Erythroblast (primary cell): Measurements from ENCODE around the gene HSPBP1.
A peak's percentile ranks its signal among the peaks of the same experiment; 100 is the strongest.
"Not testable (repeated sequence)": the region's sequence is repeated elsewhere in the genome, so short reads cannot be mapped to it uniquely, and the experiment has no call there.

Source experiments
- DNase-seq, 2 experiments: peaks; one replicate each; lab custom pipeline; 2025; lab: John Stamatoyannopoulos, UW
- GATA1 ChIP-seq: IDR thresholded peaks from 2 replicates; pipeline ENCODE4 v1.6.1; 2011; ENCODE audit warnings: low read depth, mild to moderate bottlenecking, control low read depth, low read length, moderate library complexity
- POLR2A ChIP-seq: IDR thresholded peaks from 2 replicates; pipeline ENCODE4 v1.6.1; 2011; ENCODE audit warnings: mild to moderate bottlenecking, low read length

HSPBP1 gene

DNA sequence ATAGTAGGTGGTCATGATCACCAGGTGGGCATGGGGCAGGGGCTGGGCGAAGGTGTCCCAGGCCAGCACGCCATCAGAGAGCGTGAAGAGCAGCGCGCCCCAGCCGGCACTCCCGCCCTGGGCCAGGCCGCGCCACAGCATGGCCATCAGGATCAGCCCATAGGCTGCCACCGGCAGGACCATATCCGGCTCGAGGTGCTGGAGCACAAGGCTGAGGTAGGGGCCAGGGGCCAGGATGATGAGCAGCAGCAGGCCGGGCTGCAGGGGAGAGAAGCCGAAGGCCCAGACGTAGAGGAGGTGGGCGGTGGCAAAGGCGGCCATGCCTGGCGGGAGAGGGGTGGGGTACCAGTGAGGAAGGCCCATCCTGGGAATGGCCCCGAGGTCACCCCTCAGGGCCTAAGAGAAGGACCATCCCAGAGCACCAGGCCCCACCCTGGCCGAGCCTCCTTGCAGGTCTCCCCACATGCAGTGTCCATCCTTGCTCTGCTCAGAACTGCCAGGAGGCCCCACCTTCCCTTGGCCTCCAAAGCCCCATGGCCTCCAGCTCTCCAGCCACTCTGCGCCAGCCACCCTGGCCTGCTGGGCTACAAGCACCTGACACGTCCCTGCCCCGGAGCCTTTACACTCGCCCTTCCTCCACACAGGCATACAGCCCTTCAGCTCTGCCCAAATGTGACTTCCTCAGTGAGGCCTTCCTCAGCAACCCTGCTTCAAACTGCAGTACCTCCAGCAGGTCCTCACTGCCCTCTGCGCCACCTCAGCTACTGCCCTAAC, 52.5 kb downstream of the HSPBP1 start:
- DNase-seq, result no peak
- TF ChIP-seq GATA1 (no peak), POLR2A (no peak)

DNA sequence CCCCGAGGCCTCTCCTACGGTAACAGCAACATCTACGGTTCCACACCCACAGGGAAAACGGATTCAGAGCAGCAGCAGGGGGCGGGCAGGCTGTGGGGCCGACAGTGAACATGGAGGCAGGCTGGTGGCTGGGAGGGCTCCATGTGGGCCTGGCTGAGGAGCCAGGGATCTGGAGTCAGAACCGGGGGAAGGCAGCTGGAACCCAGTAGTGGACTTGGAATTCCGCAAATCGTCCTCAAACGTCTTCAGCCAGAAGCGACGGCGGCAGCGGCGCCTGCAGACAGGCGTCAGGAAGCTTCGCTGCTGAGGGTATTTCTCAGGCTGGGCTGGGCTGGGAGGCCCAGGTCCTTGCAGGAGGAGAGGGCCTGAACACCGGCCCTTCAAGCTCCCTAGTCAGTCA, 53.1 kb downstream of the HSPBP1 start:
- TF ChIP-seq POLR2A (no peak), GATA1 (no peak)
- DNase-seq, result no peak

DNA sequence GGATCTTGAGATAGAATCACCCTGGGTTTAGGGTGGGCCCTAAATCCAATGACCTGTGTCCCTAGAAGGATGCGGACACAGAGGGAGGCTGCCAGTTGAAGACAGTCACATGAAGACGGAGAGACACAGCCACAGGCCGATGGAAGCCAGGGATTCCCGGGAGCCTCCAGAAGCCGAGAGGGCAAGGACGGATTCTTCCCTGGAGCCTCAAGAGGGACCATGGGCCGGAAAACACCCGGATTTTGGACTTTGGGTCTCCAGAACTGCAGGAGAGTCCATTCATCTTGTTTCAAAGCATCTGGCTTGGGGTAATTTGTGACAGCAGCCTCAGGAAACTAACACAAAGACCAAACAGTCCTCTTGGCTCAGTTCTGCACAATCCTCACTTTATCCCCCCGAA, 53.6 kb downstream of the HSPBP1 start:
- TF ChIP-seq GATA1 (no peak), POLR2A (no peak)
- no peak for DNase-seq

DNA sequence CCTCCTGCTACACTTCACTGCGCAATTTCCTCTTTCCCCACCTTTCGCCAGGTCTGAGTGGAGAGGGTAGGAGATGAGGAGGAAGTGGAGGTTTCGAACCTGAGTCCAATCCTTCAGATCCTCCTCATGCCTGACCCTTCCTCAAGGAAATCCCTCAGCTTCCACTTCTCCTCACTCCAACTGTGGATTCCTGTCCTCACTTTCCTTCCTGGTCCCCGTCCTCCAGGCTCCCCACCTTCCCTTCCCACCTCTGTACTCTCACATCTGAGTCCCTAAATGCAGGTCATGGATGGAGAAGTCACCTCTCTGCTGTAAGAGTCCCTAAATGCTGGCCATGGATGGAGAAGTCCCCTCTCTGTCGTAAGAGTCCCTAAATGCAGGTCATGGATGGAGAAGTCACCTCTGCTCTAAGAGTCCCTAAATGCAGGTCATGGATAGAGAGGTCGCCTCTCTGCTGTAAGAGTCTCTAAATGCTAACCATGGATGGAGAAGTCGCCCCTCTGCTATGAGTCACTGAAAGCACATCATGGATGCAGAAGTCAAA, 54.4 kb downstream of the HSPBP1 start:
- DNase-seq, result no peak
- TF ChIP-seq POLR2A (no peak), GATA1 (no peak)

DNA sequence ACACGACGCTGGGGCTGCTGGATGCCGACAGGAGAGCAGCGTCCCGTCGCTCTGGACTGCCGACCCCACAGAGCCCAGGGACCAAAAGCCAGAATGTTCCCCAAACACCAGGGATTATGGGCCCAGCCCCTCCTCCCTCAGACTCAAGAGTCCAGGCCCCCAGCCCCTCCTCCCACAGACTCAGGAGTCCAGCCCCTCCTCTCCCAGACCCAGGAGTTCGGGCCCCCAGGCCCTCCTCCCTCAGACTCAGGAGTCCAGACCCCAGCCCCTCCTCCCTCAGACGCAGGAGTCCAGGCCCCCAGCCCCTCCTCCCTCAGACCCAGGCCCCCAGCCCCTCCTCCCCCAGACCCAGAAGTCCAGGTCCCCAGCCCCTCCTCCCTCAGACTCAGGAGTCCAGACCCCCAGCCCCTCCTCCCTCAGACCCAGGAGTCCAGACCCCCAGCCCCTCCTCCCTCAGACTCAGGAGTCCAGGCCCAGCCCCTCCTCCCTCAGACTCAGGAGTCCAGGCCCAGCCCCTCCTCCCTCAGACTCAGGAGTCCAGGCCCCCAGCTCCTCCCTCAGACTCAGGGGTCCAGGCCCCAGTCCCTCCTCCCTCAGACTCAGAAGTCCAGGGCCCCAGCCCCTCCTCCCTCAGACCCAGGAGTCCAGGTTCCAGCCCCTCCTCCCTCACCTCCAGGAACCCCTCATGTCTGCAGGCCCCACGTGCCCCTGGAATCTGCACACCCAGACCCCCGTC, 55.1 kb downstream of the HSPBP1 start:
- not testable (repeated sequence) for DNase-seq

DNA sequence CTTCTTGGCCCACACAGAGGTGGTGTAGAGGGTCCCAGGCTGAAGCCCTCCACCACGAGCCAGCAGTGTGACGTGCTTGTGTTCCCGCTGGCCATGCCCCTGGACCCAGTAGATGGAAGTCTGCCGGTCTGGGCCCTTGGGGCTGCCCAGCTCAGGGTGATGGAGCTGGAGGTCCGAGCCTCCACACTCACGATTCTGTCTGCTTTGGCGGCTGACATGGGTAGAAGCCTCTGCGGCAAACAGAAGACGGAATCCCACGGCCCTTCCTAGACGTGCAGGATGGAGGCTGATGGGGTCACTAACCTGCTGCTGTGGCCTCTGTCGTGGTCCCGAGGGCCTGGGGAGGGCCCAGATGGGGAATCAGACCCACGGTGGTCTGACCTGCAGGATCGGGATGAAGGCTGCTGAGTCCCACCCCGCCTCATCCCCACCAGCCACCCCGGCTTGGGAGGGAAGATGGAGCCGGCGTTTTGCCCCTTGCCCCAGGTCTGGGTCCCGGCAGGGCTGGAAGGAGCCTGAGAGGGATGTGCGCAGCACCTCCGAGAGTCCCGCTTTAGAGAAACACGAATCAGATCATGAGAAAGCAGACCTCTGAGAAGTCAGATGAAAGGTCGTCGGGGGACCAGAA, 55.8 kb downstream of the HSPBP1 start:
- no peak for DNase-seq
- TF ChIP-seq GATA1 (no peak), POLR2A (no peak)

DNA sequence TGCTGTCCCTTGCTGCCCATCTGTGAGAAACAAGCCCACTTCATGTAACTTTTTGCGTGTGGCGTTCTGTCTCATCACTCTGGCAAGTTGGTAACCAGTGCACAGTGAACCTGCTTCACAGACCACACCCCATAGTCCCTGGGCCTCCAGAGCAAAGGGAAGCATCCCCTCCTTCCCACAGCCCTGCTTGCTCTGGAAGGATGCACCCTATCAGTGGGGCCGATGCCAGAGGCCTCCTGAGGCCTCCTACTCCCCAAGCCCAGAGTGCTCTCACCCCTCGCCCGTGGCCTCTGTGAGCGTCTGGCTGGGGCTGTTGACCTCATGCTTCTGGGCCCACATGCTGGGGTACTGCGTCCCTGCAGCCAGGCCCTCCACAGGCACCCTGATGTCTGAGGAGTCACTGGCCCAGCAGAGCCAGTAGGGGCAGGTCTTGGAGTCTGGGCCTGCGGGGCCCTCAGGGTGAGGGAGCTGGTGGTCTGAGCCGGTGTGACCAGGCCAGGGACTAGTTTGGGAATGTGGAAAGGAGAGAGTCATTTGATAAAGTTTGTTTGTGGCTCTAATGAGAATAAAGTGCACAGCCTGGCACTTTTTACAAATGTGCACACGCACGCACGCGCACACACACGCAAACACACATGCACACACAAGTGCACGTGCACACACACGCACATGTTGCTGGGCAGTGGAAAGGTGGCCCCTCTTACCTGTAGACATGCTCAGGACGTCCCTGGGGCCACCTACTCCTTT, 56.4 kb downstream of the HSPBP1 start:
- no peak for DNase-seq
- TF ChIP-seq POLR2A (no peak), GATA1 (no peak)

DNA sequence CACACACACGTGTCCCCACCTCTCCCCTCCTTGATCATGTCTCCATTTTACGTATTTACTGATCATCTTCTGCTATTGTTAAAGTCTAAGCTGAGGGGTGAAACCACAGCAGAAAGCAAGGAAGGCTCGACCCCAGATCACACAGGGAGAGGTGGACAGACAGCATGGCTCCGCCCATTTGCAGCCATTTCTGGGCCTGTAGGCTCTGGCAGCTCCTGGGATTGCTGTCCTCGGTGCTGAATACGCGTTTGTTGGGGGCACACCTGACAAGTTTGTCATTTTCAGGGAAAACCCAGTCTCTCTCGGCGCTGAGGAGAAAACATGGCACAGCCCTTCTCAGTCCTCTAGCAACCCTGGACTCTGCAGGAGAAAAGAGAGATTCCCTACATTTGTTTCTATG, 59.4 kb downstream of the HSPBP1 start:
- peak in 1 of 2 experiments; percentile 19 for DNase-seq
- TF ChIP-seq POLR2A (no peak), GATA1 (no peak)

DNA sequence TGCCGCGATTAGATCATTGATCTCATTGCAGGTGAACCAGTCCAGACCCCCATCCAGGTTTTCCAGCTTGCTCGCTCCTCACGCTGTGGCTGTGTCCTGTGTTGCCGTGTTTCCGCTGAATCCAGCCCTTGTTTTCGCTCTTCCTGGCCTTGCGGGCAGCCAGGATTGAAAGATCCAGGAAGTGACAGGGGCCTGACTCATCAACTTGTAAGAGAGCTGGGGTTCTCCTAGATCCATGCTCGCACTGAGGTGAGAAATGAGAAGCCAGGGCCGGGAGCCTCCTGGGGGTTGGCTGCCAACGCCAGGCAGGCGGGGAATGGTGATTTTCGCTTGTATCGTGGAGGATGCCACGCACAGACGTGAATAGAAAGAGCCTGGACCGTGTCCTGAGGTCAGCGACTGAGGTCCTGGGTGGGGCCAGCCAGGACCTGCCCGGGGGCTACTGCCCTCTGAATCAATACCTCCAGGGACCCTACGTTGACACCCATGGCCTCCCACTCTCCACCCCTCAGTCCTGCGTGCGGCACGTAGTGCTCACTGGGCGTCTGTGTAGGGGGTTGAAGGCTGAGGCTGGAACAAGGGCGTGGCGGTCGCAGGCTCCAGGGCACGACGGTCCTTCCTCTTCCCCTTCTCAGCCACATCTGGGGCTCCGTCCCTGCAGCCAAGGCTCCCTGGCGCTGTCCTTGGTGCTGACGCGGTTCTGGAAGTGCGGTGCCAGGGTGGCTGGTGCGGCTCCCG, 63.3 kb downstream of the HSPBP1 start:
- TF ChIP-seq POLR2A (peak; percentile 39), GATA1 (no peak)
- peak; percentile 66 to 83 for DNase-seq

DNA sequence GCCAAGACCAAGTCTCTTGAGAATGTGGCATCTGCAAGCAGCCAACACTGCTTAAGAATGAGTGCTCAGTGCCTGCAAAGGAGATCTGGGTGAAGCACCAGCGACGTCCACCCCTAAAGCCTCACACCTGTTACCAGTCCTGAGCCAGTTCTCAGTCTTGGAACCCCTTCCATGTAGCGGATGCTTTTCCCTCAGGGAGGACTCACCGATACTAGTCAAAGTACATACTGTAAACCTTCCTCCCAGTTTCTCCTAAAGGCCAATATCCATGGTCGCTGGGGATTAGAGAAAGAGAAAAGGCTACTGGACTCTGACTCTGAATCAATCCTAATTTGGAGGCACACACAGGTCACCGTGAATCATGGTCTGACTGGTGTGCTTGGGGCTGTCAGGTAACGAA, 66.4 kb downstream of the HSPBP1 start:
- TF ChIP-seq POLR2A (no peak), GATA1 (no peak)
- no peak for DNase-seq

DNA sequence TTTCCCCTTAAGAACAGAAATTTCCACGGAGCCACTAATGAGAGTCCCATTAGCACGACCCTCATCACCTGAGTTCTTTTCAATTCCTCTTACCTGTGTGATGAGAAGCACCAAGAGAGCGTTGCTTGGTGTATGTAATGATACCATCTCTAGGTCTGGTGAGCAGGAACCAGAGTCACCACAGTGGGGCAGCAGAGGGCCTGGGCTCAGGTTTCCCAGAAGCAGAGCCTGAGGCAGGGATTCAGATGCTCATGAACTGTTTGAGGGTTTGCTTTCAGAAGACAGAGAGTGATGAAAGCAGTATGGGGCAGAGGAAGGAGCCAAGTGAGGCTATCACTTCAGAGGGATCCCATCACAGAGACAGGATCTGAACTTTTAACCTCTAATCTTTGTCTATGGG, 67.5 kb downstream of the HSPBP1 start:
- peak; percentile 59 to 69 for DNase-seq
- no peak for TF ChIP-seq GATA1
- no peak for TF ChIP-seq POLR2A
